ENCODE measurements around the gene TBC1D24. TPM values are rescaled to one million over a fixed set of nuclear protein-coding genes. Genes with fewer than 3 reads are reported as not detected.

TBC1D24 gene
- total RNA-seq, 1 donor from 2014 or later, result 4.7 TPM

GRCh38 chr16:2472488-2472864, 2.5 kb upstream of the TBC1D24 start:
- DNase-seq (ENCODE audit: low read depth), result no peak
- Histone ChIP-seq H3K36me3 (ENCODE audit: control insufficient read depth, insufficient read depth, low read length) (no peaks in the 10 kb centered on the region), H3K27me3 (ENCODE audit: control insufficient read depth, insufficient read depth, low read length) (no peaks in the 10 kb centered on the region), H3K4me3 (ENCODE audit: low read depth, low read length) (no peak overlapping the region)
- TF ChIP-seq CTCF (IDR thresholded peaks at IDR 0.05; ENCODE audit: insufficient read depth, low read length, severe bottlenecking), result no peak
- FAIRE-seq, result no peak

DNA sequence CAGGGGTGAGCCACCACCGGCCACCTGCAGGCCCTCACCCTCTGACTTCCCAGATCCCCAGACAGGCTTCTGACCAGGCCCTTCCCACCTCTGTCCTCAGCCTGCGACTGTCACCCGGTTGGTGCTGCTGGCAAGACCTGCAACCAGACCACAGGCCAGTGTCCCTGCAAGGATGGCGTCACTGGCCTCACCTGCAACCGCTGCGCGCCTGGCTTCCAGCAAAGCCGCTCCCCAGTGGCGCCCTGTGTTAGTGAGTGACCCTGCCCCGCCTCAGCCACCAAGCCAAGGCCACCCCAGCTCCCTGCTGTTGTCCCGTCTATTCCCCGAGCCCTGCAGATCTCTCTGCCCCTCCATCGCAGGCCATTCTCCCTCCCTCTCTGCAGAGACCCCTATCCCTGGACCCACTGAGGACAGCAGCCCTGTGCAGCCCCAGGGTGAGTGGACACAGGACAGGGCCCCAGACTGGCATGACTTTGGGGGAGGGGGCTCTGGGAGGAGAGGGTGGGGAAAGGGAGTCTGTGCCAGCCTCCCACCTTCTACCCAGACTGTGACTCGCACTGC, 2.0 kb upstream of the TBC1D24 start:
- H3K4me3 ChIP-seq (ENCODE audit: low read depth, low read length), result no peak overlapping the region
- FAIRE-seq, result no peak

GRCh38 chr16:2473446-2473926, 1.4 kb upstream of the TBC1D24 start:
- H3K27me3 ChIP-seq (ENCODE audit: control insufficient read depth, insufficient read depth, low read length), result no peaks in the 10 kb centered on the region
- TF ChIP-seq CTCF (IDR thresholded peaks at IDR 0.05; ENCODE audit: insufficient read depth, low read length, severe bottlenecking), result no peak
- H3K4me3 ChIP-seq (ENCODE audit: low read depth, low read length), result peak overlapping the region; percentile 31
- DNase-seq (ENCODE audit: low read depth), result no peak
- FAIRE-seq, result no peak
- H3K36me3 ChIP-seq (ENCODE audit: control insufficient read depth, insufficient read depth, low read length), result no peaks in the 10 kb centered on the region

More for the DNA sequence above, 2.0 kb upstream of the TBC1D24 start:
- no peak for TF ChIP-seq CTCF (IDR thresholded peaks at IDR 0.05; ENCODE audit: insufficient read depth, low read length, severe bottlenecking)
- no peak for DNase-seq (ENCODE audit: low read depth)
- no peaks in the 10 kb centered on the region for H3K27me3 ChIP-seq (ENCODE audit: control insufficient read depth, insufficient read depth, low read length)
- H3K36me3 ChIP-seq (ENCODE audit: control insufficient read depth, insufficient read depth, low read length), result no peaks in the 10 kb centered on the region

GRCh38 chr16:2473999-2474876, 689 bp upstream of the TBC1D24 start:
- TF ChIP-seq CTCF (IDR thresholded peaks at IDR 0.05; ENCODE audit: insufficient read depth, low read length, severe bottlenecking), result peak; percentile 44
- H3K36me3 ChIP-seq (ENCODE audit: control insufficient read depth, insufficient read depth, low read length), result no peaks in the 10 kb centered on the region
- H3K4me3 ChIP-seq (ENCODE audit: low read depth, low read length), result peak overlapping the region; percentile 65
- FAIRE-seq, result no peak
- no peaks in the 10 kb centered on the region for H3K27me3 ChIP-seq (ENCODE audit: control insufficient read depth, insufficient read depth, low read length)
- no peak for DNase-seq (ENCODE audit: low read depth)

DNA sequence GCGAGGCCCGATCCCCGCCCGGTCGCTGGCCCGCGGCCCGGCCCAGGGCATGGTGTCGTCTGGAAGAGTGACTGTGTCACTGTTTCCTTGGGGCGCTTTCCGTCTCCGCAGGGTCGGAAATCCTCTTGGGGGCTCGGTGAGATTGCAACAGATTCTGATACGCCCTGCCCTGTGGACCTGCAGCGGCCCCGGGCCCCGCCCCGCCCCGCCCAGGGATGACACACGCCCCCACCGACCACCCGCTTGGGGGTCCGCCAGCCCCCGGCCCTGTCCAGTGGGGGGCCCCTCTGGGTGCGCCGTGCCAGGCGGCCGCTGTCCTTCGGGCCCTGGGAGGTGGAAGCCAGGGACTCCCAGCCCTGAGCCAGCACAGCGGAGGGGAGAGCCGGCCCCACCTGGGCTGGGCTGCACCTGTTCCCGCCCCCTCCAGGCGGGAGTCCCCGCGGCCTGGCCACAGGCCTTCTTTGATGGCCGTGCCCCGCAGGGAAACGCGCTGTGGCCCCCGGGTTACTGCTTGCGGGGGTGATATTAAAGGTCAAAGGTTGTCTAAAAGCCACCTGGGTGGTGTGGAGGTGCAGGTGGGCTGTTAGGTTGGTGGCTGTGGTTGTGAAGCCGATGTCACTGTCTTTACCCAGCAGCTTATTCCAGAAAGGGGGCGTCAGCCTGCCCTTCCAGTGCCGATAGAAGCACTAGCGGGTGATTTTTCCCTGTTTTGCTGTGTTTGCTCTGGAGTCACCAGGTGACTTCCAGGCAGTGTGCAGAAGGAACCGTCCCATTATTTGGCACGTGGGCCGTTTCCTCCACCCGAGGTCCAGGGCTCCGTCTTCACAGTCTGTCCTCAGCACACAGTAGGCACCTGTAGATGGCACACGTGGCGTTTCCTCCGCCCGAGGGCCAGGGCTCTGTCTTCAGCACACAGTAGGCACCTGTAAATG, 752 bp downstream of the TBC1D24 start:
- no peak for TF ChIP-seq CTCF (IDR thresholded peaks at IDR 0.05; ENCODE audit: insufficient read depth, low read length, severe bottlenecking)
- no peaks in the 10 kb centered on the region for H3K27me3 ChIP-seq (ENCODE audit: control insufficient read depth, insufficient read depth, low read length)
- FAIRE-seq, result no peak
- DNase-seq (ENCODE audit: low read depth), result no peak
- no peaks in the 10 kb centered on the region for H3K36me3 ChIP-seq (ENCODE audit: control insufficient read depth, insufficient read depth, low read length)
- peak overlapping the region; percentile 65 for H3K4me3 ChIP-seq (ENCODE audit: low read depth, low read length)
